GM18508 (cell line): Measurements from ENCODE around the gene CD40LG.
A peak's percentile ranks its signal among the peaks of the same experiment; 100 is the strongest.

Experiments
- ATAC-seq: cut with Tn5 transposase; IDR thresholded peaks from one replicate; pipeline ENCODE4 v1.9.1; 2021; ENCODE audit warnings: moderate number of reproducible peaks; ENCODE audit not compliant: insufficient read depth, unreplicated experiment

CD40LG gene

GRCh38 chrX:136646602-136647239, 1.2 kb upstream of the CD40LG start:
- ATAC-seq, result no peak

DNA sequence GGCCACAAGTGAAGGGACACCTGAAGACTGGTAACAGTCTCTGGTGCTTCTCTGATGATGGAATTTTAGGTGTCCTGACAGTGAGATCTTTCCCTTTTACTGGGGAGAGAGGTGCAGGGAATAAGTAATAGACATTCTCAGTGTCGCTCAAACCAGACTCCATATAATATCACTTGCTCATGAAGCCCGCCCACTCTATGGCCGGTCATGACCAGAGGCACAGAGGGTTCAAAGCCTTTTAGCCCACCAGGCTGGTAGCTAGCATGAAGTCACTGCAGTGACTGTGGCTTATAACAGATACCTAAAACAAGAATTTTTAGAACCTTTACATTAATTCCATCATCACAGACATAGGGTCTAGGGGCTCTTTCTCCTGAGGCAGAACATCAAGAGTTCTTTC, 2.9 kb downstream of the CD40LG start:
- no peak for ATAC-seq

GRCh38 chrX:136652822-136653723, 5.1 kb downstream of the CD40LG start:
- no peak for ATAC-seq

DNA sequence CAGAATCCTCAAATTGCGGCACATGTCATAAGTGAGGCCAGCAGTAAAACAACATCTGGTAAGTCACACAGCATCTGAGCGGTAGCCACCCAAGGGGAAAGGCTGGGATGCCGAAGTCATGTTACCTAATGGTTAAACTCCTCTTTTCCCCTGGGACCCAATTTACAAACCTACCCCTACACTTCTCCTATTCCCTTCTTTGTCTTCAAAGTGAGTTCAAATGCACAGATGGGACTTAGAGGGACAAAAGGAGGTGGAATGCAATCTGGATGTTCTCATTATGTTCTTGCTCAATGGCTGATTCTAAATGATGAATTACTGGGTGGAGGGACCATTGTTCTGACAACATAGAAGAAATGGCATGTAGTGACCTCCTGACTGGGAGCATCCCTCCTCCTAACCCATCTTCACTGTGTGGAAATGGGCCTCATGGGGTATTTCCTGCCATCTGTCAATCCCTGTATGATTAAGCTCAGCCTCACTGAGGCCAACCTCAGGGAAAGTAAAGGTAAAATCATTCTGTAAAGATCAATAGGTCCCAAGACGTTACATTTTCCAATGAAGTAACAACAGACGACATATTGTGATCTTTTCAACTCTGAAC, 8.5 kb downstream of the CD40LG start:
- no peak for ATAC-seq

DNA sequence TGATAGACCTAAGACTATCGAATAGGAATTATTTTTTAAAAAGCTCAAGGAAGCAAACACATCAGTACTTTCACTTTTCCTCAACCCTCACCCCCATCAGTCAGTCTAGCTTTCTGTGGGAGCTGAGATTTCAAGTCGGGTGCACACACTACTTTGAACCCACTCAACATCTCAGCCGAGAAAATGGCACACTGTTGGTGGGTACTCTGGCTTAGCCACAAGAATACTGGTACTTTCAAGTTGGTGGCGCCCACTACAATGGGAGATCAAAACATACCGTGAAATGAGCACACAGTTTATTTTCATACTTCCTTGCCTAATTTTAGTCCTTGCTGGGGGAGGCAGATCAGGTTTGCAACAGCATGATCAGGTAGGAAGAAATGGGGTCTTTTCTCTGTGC, 10.2 kb downstream of the CD40LG start:
- ATAC-seq, result no peak

DNA sequence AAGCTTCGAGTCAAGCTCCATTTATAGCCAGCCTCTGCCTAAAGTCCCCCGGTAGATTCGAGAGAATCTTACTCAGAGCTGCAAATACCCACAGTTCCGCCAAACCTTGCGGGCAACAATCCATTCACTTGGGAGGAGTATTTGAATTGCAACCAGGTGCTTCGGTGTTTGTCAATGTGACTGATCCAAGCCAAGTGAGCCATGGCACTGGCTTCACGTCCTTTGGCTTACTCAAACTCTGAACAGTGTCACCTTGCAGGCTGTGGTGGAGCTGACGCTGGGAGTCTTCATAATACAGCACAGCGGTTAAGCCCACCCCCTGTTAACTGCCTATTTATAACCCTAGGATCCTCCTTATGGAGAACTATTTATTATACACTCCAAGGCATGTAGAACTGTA, 11.2 kb downstream of the CD40LG start:
- no peak for ATAC-seq

- no peak for ATAC-seq
Measured at GRCh38 chrX:136660896-136661295, 12.9 kb downstream of the CD40LG start.

GRCh38 chrX:136662104-136662503, 14.1 kb downstream of the CD40LG start:
- no peak for ATAC-seq

GRCh38 chrX:136662976-136663375, 15.0 kb downstream of the CD40LG start:
- ATAC-seq, result no peak

DNA sequence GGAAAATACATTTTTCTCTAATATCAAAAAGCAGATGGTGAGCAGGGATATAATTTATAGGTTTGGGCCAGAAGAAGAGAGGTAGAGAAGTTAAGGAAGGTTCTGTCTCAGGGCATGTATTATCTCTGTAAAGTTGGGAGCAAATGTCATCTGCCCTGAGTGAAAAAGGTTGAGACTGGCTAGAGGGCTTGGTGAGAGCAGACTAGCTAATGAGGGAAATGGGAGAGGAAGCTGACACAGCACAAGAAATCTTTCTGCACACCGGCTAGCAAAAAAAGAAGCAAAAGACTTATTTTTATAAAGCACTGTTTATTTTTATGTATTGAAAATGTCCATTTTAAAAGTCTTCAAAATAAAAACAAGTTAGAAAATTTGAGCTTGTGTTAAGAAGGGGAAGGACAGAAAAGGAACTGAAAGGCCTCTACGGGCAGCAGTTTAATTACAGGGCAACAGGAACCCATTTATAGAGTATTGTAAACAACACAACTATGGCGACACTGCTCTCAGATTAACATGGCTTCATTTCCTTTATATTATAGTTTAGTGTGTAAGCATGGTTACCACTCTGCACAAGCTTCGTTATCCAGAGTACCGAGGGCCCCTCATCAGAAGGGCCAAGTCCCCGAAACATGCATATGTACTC, 17.4 kb downstream of the CD40LG start:
- no peak for ATAC-seq

- no peak for ATAC-seq
Measured at GRCh38 chrX:136666088-136666487, 18.1 kb downstream of the CD40LG start.

DNA sequence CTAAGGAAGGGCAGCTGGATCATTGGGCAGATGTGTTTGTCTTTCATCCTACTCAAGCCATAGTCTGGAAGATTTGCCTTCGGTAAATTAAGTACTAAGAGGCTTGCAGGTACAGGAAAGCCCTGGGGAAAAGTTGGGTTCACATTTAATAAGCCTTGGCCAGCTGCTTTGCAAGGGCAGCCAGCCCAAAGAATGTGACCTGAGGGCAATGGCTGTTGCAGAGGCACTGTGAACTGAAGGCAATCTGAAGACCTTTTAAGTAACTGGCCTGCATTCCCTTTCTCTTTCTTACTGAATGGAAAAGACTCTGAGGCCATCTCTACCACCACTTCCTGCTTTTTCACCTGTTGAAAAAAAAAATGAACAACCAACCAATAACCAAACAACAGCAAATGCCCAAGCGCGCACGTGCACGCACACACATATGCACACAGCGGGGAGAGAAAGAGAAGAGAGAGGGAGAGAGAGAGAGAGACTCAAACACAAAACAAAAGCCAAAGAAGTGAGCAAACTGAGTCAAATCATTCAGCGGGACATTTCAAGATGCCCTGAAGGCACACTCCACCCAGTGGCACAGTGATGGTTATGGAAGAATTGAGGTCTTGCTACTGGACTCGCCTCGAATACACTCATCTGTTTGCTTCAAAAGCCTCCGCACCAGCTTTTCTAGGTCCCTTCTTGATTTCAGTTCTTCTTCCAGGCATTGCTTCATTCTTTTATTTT, 19.6 kb downstream of the CD40LG start:
- no peak for ATAC-seq

- ATAC-seq, result peak; percentile 33
Measured at GRCh38 chrX:136671006-136671610, 23.1 kb downstream of the CD40LG start.

GRCh38 chrX:136674270-136674985, 26.5 kb downstream of the CD40LG start:
- no peak for ATAC-seq

GRCh38 chrX:136679531-136679930, 31.6 kb downstream of the CD40LG start:
- no peak for ATAC-seq

DNA sequence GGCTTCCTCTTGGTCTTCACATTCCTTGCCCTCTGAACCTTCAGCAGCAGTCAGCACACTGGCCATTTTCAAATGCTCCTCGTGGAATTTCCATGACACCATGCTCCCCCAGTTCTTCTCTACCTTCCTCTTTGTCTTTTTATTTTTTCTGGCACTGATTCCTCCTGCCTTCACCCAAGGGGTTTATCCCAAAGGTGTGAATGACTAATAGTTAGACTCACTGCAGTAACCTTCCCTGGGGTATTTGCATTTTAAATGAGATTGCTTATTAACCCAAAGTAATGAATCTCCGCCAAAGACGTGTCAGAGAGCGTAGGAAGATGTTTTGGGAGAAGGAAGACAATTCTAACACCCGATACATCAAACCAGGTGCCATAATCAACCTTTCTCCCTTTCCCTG, 36.2 kb downstream of the CD40LG start:
- ATAC-seq, result no peak

- no peak for ATAC-seq
Measured at GRCh38 chrX:136687457-136687856, 39.5 kb downstream of the CD40LG start.

DNA sequence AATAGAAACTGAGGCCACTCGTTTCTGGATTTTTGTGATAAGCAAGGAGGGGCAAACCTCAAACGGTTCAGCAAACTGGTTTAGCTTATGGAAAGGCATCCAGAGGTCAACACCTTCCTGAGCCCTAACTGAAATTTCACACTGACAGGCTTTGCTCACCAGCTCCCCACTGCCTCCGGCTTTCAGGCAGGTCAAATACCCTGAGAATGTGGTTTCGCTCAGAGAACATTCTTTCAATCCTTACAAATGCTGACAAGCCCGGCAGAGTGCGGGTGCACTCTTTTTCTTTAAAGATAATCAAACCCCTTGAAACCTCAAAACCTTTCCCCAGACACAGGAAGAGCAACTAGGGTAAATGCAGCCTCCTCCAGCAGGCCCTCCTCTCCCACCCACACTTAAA, 41.5 kb downstream of the CD40LG start:
- no peak for ATAC-seq
